MM.1S (cell line): ENCODE results near the gene GALNT9.

Source experiments
- CTCF ChIP-seq: fragments of 300-600 bp; sonication (generic); IDR thresholded peaks from 2 replicates; pipeline ENCODE4 v1.5.1; 2016; ENCODE audit warnings: antibody characterized with exemption, low read length, mixed read lengths
- EZH2 ChIP-seq: fragments of 300-600 bp; sonication (generic); optimal IDR thresholded peaks from 2 replicates; pipeline ENCODE3; 2017; ENCODE audit warnings: low read depth, mild to moderate bottlenecking, antibody characterized with exemption, low read length, mixed read lengths

GRCh38 chr12:132187646-132188450 is 141.5 kb downstream of the GALNT9 start:
- TF ChIP-seq CTCF: no peak
- TF ChIP-seq EZH2: no peak
